ENCODE measurements around the gene SORCS2. TPM values are rescaled to one million over a fixed set of nuclear protein-coding genes. Genes with fewer than 3 reads are reported as not detected.

The SORCS2 gene
- polyA plus RNA-seq, 1 donor from 2014 or later: 1.0 TPM

GRCh38 chr4:7189475-7190277 lies 2.7 kb upstream of the SORCS2 start (continued):
- TF ChIP-seq REST (IDR thresholded peaks at IDR 0.05; ENCODE audit: borderline replicate concordance): no peak
- no peak for TF ChIP-seq EP300 (conservative IDR thresholded peaks at IDR 0.05; ENCODE audit: poor library complexity, severe bottlenecking)

- TF ChIP-seq EZH2 (IDR thresholded peaks at IDR 0.05; ENCODE audit: borderline replicate concordance, insufficient read depth, low read length, poor library complexity, severe bottlenecking): no peak
- no peak for TF ChIP-seq SMC3 (conservative IDR thresholded peaks at IDR 0.05; ENCODE audit: poor library complexity)
- no peak for TF ChIP-seq TAF1 (IDR thresholded peaks at IDR 0.05; ENCODE audit: low read depth)
- no peak for TF ChIP-seq POLR2AphosphoS5 (IDR thresholded peaks at IDR 0.05)
- no peak for TF ChIP-seq REST (IDR thresholded peaks at IDR 0.05; ENCODE audit: borderline replicate concordance)
- no peak for TF ChIP-seq MXI1 (conservative IDR thresholded peaks at IDR 0.05; ENCODE audit: poor library complexity, severe bottlenecking)
- no peak for TF ChIP-seq RAD21 (conservative IDR thresholded peaks at IDR 0.05)
- Histone ChIP-seq H3K27ac (ENCODE audit: low read length) (no peak overlapping the region), H3K27me3 (ENCODE audit: insufficient read depth, low read depth, low read length) (peaks cover 20% of the 10 kb centered on the region), H3K4me3 (ENCODE audit: low read length) (no peak overlapping the region), H3K79me2 (replicated peaks; ENCODE audit: insufficient read depth, low read length) (peaks cover 4% of the 10 kb centered on the region), H2AFZ (ENCODE audit: low read depth, low read length) (no peak overlapping the region), H3K9me2 (ENCODE audit: insufficient read depth, low read length) (no peaks in the 10 kb centered on the region), H3K4me2 (ENCODE audit: low read length) (no peak overlapping the region), H3K9me3 (ENCODE audit: low read length) (no peaks in the 10 kb centered on the region), H3K9ac (ENCODE audit: low read length) (no peak overlapping the region), H3K36me3 (ENCODE audit: insufficient read depth, low read length) (no peaks in the 10 kb centered on the region), H4K20me1 (ENCODE audit: insufficient read depth) (no peaks in the 10 kb centered on the region), H3F3A (ENCODE audit: insufficient read depth, low read length, poor library complexity, severe bottlenecking) (no peaks in the 10 kb centered on the region)
These were observed 2.1 kb upstream of the SORCS2 start for GRCh38 chr4:7190278-7190594.

Measured in neural cell (in vitro differentiated cells).